Thoracic aorta (tissue), 2 donors: ENCODE measurements around the gene CRABP2. TPM values are rescaled to one million over a fixed set of nuclear protein-coding genes. Genes with fewer than 3 reads are reported as not detected.

Experiments
- ATAC-seq: fragments of 150-250 bp; one replicate; pipeline ENCODE4 v1.8.0; 2017; ENCODE audit warnings: low read depth; ENCODE audit not compliant: insufficient number of reproducible peaks, low FRiP score
- DNase-seq: peaks from one replicate; pipeline ENCODE4 v3.0.0-alpha.2; 2020; ENCODE audit warnings: low spot score
- H3K27ac ChIP-seq, 2 donors: fragments of 200-600 bp; sonication (generic); 1 replicate in 1 of 2; 2 replicates in 1 of 2; pipeline ENCODE4 v1.5.1; 2016; ENCODE audit warnings: mild to moderate bottlenecking in 2 of 2, moderate library complexity in 2 of 2
- H3K27me3 ChIP-seq: fragments of 200-600 bp; sonication (generic); replicated peaks from 2 replicates; pipeline ENCODE4 v1.6.0; 2016; ENCODE audit warnings: mild to moderate bottlenecking; ENCODE audit not compliant: insufficient read depth
- H3K36me3 ChIP-seq: fragments of 200-600 bp; sonication (generic); one replicate; pipeline ENCODE4 v1.5.1; 2016
- H3K4me1 ChIP-seq, 2 donors: fragments of 200-600 bp; sonication (generic); 1 replicate in 1 of 2; 2 replicates in 1 of 2; pipeline versions ENCODE4 v1.5.1 to v1.6.0; 2016; ENCODE audit warnings: low read depth in 2 of 2, mild to moderate bottlenecking in 1 of 2; ENCODE audit not compliant: control insufficient read depth in 1 of 2
- H3K4me3 ChIP-seq: fragments of 200-600 bp; sonication (generic); 2 replicates; pipeline ENCODE4 v1.5.1; 2016; ENCODE audit warnings: mild to moderate bottlenecking
- H3K9me3 ChIP-seq: fragments of 200-600 bp; sonication (generic); 2 replicates; pipeline ENCODE4 v1.5.1; 2016
- CTCF ChIP-seq: fragments of 200-600 bp; sonication (generic); IDR thresholded peaks from one replicate; pipeline ENCODE4 v1.5.1; 2019; ENCODE audit warnings: antibody characterized with exemption
- total RNA-seq, 2 donors: library from RNA; depleted of rRNA; stranded (reverse); fragments of >200 nt; gene quantifications; one replicate each; pipeline versions ENCODE4 v1.1.0 to v1.2.3, GENCODE V29; 2016

Gene CRABP2
- total RNA-seq, 2 donors from 2014 or later, result 1.3 to 7.0 TPM

GRCh38 chr1:156667610-156667967 lies 37.8 kb downstream of the CRABP2 start:
- peak overlapping the region; percentile 73 to 94 for H3K27ac ChIP-seq
- peaks cover 31 to 49% of the 10 kb centered on the region in 2 donors for H3K4me1 ChIP-seq
- no peaks in the 10 kb centered on the region for H3K9me3 ChIP-seq
- no peak for TF ChIP-seq CTCF
- H3K27me3 ChIP-seq, result no peaks in the 10 kb centered on the region
- H3K36me3 ChIP-seq, result no peaks in the 10 kb centered on the region
- ATAC-seq, result no peak
- no peak overlapping the region for H3K4me3 ChIP-seq
- no peak for DNase-seq

- no peak overlapping the region for H3K4me3 ChIP-seq
- no peak for TF ChIP-seq CTCF
Measured at GRCh38 chr1:156666862-156667609, 38.3 kb downstream of the CRABP2 start.

GRCh38 chr1:156665539-156665938 lies 39.8 kb downstream of the CRABP2 start:
- no peak for TF ChIP-seq CTCF
- ATAC-seq (no peak), DNase-seq (no peak)
- Histone ChIP-seq H3K27ac (peak overlapping the region; percentile 81 to 94), H3K27me3 (no peaks in the 10 kb centered on the region), H3K4me3 (no peak overlapping the region), H3K36me3 (no peaks in the 10 kb centered on the region), H3K9me3 (no peaks in the 10 kb centered on the region), H3K4me1 (peaks cover 51 to 70% of the 10 kb centered on the region in 2 donors)

More at GRCh38 chr1:156666862-156667609, 38.3 kb downstream of the CRABP2 start:
- Histone ChIP-seq H3K27ac (peak overlapping the region; percentile 73 to 94), H3K27me3 (no peaks in the 10 kb centered on the region), H3K36me3 (no peaks in the 10 kb centered on the region), H3K4me1 (peaks cover 36 to 55% of the 10 kb centered on the region in 2 donors), H3K9me3 (no peaks in the 10 kb centered on the region)
- DNase-seq (no peak), ATAC-seq (no peak)

- ATAC-seq (no peak), DNase-seq (no peak)
- H3K4me3 ChIP-seq, result peak overlapping the region; percentile 9
- H3K27ac ChIP-seq, result peak overlapping the region; percentile 81 to 94
- no peaks in the 10 kb centered on the region for H3K9me3 ChIP-seq
- no peaks in the 10 kb centered on the region for H3K36me3 ChIP-seq
- H3K4me1 ChIP-seq, result peaks cover 51 to 72% of the 10 kb centered on the region in 2 donors
- TF ChIP-seq CTCF, result no peak
- no peaks in the 10 kb centered on the region for H3K27me3 ChIP-seq
Measured at GRCh38 chr1:156664767-156665411, 40.5 kb downstream of the CRABP2 start.

- no peaks in the 10 kb centered on the region for H3K27me3 ChIP-seq
- H3K4me1 ChIP-seq, result peaks cover 57 to 79% of the 10 kb centered on the region in 2 donors
- H3K4me3 ChIP-seq, result peak overlapping the region; percentile 9
- no peaks in the 10 kb centered on the region for H3K36me3 ChIP-seq
- H3K9me3 ChIP-seq, result no peaks in the 10 kb centered on the region
- TF ChIP-seq CTCF, result no peak
- DNase-seq (no peak), ATAC-seq (no peak)
- peak overlapping the region; percentile 81 to 94 for H3K27ac ChIP-seq
Measured at GRCh38 chr1:156664046-156664766, 41.2 kb downstream of the CRABP2 start.
